ENCODE measurements around the gene CNOT11. TPM values are rescaled to one million over a fixed set of nuclear protein-coding genes. Genes with fewer than 3 reads are reported as not detected.

The CNOT11 gene
- total RNA-seq, 1 experiment from 2014 or later = 57.8 TPM

- Histone ChIP-seq H3K4me2 (ENCODE audit: low read length) (no peak overlapping the region), H2AFZ (ENCODE audit: low read depth, low read length, poor library complexity, severe bottlenecking) (no peak overlapping the region), H3K4me3 (replicated peaks in 1 of 2; ENCODE audit: low read depth in 1 of 2, low read length in 2 of 2) (no peak overlapping the region), H3K9me3 (ENCODE audit: control insufficient read depth in 1 of 2, insufficient read depth in 1 of 2, low read depth in 1 of 2, low read length in 2 of 2) (no peaks in the 10 kb centered on the region), H4K20me1 (ENCODE audit: insufficient read depth) (no peaks in the 10 kb centered on the region), H3K36me3 (ENCODE audit: control insufficient read depth in 1 of 2, insufficient read depth in 2 of 2, low read length in 2 of 2) (peaks cover 0 to 6% of the 10 kb centered on the region in 2 experiments; a peak in 1 of 4 replicates), H3K4me1 (ENCODE audit: control insufficient read depth in 1 of 2, insufficient read depth in 2 of 2, low read length in 2 of 2) (peaks cover 2 to 3% of the 10 kb centered on the region in 2 experiments; a peak in 2 of 4 replicates), H3K9me2 (ENCODE audit: insufficient read depth) (no peaks in the 10 kb centered on the region), H3K27ac (ENCODE audit: low read depth, low read length) (no peak overlapping the region), H3K9ac (ENCODE audit: low read length) (no peak overlapping the region), H3K79me2 (ENCODE audit: insufficient read depth, low read length) (peaks cover 100% of the 10 kb centered on the region), H3K27me3 (ENCODE audit: insufficient read depth, low read length) (no peaks in the 10 kb centered on the region)
- DNase-seq (ENCODE audit: low read depth, low spot score) = no peak
- ChIA-PET RAD21 (ENCODE audit: low non-redundant PET in 1 of 2, low total read pairs in 2 of 2, uncharacterized antibody in 2 of 2, unreplicated experiment in 2 of 2) (no interaction called here), POLR2A (interaction anchor here (2.3 kb wide), 1 partner anchor 8 kb away, joined by 9 read pairs; the partner anchor contains the start of gene RNF149), CTCF (no interaction called here)
- intact Hi-C loops (cut with micrococcal nuclease) = no loop called here
- no peak for ATAC-seq
- TF ChIP-seq EZH2phosphoT487 (IDR thresholded peaks at IDR 0.05; ENCODE audit: borderline replicate concordance) (no peak), ATF3 (IDR thresholded peaks at IDR 0.05) (no peak), ZBTB33 (IDR thresholded peaks at IDR 0.05; ENCODE audit: extremely low read depth, insufficient replicate concordance, low read length) (no peak), FOSL1 (IDR thresholded peaks at IDR 0.05; ENCODE audit: low read depth) (no peak), ZFX (IDR thresholded peaks at IDR 0.05) (no peak), CBX3 (IDR thresholded peaks at IDR 0.05; ENCODE audit: low read depth) (no peak)
- no TSS peak for BruUV-seq (replicated peaks)
Observed at GRCh38 chr2:101300836-101301235, 48.1 kb downstream of the CNOT11 start.

- H3K9me3 ChIP-seq (ENCODE audit: control insufficient read depth in 1 of 2, insufficient read depth in 1 of 2, low read depth in 1 of 2, low read length in 2 of 2) = no peaks in the 10 kb centered on the region
- BruUV-seq (replicated peaks) = no TSS peak
- H3K4me2 ChIP-seq (ENCODE audit: low read length) = no peak overlapping the region
- peaks cover 3% of the 10 kb centered on the region; the same call in 1 of the 2 replicates for H4K20me1 ChIP-seq (ENCODE audit: insufficient read depth)
- no peaks in the 10 kb centered on the region for H3K9me2 ChIP-seq (ENCODE audit: insufficient read depth)
- no peak overlapping the region for H3K9ac ChIP-seq (ENCODE audit: low read length)
- POLR2A ChIA-PET = no interaction called here
- RAD21 ChIA-PET (ENCODE audit: low non-redundant PET in 1 of 2, low total read pairs in 2 of 2, uncharacterized antibody in 2 of 2, unreplicated experiment in 2 of 2) = no interaction called here
- no peak overlapping the region for H3K27ac ChIP-seq (ENCODE audit: low read depth, low read length)
- intact Hi-C loops (cut with micrococcal nuclease) = no loop called here
- H3K4me3 ChIP-seq (replicated peaks in 1 of 2; ENCODE audit: low read depth in 1 of 2, low read length in 2 of 2) = no peak overlapping the region
- CTCF ChIA-PET = no interaction called here
- DNase-seq (ENCODE audit: low read depth, low spot score) (no peak), ATAC-seq (no peak)
- H3K4me1 ChIP-seq (ENCODE audit: control insufficient read depth in 1 of 2, insufficient read depth in 2 of 2, low read length in 2 of 2) = peaks cover 9 to 15% of the 10 kb centered on the region in 2 experiments
- peaks cover 100% of the 10 kb centered on the region for H3K79me2 ChIP-seq (ENCODE audit: insufficient read depth, low read length)
- peaks cover 0 to 6% of the 10 kb centered on the region in 2 experiments; a peak in 1 of 4 replicates for H3K36me3 ChIP-seq (ENCODE audit: control insufficient read depth in 1 of 2, insufficient read depth in 2 of 2, low read length in 2 of 2)
- no peak overlapping the region for H2AFZ ChIP-seq (ENCODE audit: low read depth, low read length, poor library complexity, severe bottlenecking)
- H3K27me3 ChIP-seq (ENCODE audit: insufficient read depth, low read length) = no peaks in the 10 kb centered on the region
- TF ChIP-seq EZH2phosphoT487 (IDR thresholded peaks at IDR 0.05; ENCODE audit: borderline replicate concordance) (no peak), YY1 (IDR thresholded peaks at IDR 0.05; ENCODE audit: extremely low read depth, insufficient replicate concordance, low read depth, low read length) (no peak), POLR2A (IDR thresholded peaks at IDR 0.05; ENCODE audit: borderline replicate concordance, extremely low read depth, insufficient read depth, insufficient read length) (no peak), TCF7L2 (IDR thresholded peaks at IDR 0.05; ENCODE audit: borderline replicate concordance, extremely low read depth, insufficient read depth, insufficient read length) (no peak), EGR1 (IDR thresholded peaks at IDR 0.05; ENCODE audit: low read depth) (no peak), SIN3A (IDR thresholded peaks at IDR 0.05; ENCODE audit: low read depth) (no peak), SRF (IDR thresholded peaks at IDR 0.05; ENCODE audit: low read depth) (no peak), CBX3 (IDR thresholded peaks at IDR 0.05; ENCODE audit: low read depth) (no peak), RAD21 (IDR thresholded peaks at IDR 0.05; ENCODE audit: low read depth) (no peak), ZNF274 (IDR thresholded peaks at IDR 0.05; ENCODE audit: low read depth, low read length) (no peak), ELF1 (IDR thresholded peaks at IDR 0.05; ENCODE audit: borderline replicate concordance, low read depth) (no peak), REST (IDR thresholded peaks at IDR 0.05; ENCODE audit: low read depth) (no peak), JUND (IDR thresholded peaks at IDR 0.05) (no peak)
Observed at GRCh38 chr2:101302016-101302415, 49.3 kb downstream of the CNOT11 start.

Data from HCT116 (cell line).